HG03558 (cell line): ENCODE measurements around the gene INPP5A.

Source experiments
- ATAC-seq: cut with Tn5 transposase; IDR thresholded peaks from one replicate; pipeline ENCODE4 v1.9.1; 2021; ENCODE audit warnings: moderate number of reproducible peaks; ENCODE audit not compliant: unreplicated experiment; ENCODE audit errors: extremely low read depth

INPP5A gene

DNA sequence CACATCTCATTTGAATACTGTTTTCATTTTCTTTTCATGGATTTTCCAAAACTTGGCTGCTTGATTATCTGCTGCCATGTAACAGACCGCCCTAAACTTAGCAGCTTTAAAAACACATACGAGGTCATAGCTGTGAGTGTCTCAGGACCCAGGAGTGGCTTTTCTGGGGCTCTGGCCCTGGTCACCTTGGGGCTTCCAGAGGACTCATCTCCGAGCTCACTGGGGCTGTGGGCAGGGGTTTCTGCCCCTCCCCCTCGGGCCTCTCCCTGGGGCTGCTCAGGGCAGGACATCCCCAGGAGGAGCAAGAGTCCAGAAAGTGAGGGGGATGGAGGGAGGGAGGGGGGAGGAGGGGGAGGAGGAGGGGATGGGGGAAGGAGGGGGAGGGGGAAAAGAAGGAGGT is 171.3 kb downstream of the INPP5A start:
- no peak for ATAC-seq

GRCh38 chr10:132709471-132709951 is 171.9 kb downstream of the INPP5A start:
- no peak for ATAC-seq

- no peak for ATAC-seq
These were observed 172.6 kb downstream of the INPP5A start for GRCh38 chr10:132710036-132710686.

DNA sequence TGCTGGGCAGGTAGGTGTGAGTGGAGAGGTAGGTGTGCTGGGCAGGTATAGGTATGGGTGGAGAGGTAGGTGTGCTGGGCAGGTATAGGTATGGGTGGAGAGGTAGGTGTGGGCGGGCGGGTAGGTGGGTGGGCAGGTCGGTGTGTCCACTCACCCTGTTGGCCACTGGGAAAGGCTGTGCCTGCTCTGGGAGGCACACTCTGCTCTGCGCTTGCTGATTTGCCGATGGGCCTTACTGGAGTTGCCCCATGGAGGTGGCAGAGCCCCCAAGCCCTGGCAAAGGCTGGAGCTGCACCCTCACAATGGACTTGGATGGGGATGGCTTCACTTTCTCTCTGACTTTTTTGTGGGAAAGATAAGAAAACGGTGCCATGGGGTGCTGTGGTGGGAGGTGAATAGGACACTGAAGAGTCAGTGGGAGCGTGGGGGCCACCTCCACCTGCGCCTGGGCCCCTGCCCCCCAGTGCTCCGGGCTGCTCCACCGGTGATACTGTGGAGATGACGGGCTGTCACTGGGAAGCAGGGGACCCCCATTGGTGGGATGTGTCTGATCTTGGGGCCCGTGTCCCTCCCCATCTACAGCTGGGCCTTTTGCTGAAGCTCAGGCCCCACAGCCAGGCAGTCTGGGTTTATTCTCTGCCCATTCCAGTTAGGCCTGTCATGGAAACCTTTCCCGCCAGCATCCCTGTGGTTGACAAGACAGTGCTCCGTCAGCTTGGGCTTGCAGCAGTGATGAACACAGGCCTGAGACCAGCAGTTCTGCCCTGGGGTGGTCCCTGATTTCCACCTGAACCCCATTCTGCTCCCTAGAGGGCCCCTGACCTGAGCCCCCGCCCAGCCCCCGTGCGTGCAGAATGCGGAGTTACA is 173.4 kb downstream of the INPP5A start:
- ATAC-seq = no peak

DNA sequence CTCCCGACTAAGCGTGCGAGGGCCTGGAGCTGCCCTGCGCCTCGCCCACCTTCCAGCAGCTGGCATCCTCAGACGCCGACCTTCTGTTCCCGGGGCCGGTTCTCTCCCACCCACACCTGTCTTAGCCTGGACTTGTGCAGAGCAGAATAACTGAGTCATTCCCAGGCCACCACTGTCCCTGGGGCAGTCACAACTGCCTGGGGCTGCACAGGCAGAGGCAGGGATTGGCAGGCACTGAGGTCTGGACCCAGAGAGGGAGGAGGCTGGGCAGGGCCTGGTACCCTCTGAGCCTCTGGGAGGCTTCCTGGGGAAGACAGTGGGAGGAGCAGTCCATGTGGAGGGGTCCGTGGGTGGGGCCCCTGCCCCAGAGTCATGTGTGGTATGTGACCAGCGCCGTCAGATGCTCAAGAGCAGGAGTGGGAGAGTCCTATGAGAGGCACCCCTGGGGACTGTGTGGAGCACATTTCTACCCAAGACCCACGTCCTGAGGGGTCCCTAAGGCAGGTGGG is 174.1 kb downstream of the INPP5A start:
- ATAC-seq = no peak

DNA sequence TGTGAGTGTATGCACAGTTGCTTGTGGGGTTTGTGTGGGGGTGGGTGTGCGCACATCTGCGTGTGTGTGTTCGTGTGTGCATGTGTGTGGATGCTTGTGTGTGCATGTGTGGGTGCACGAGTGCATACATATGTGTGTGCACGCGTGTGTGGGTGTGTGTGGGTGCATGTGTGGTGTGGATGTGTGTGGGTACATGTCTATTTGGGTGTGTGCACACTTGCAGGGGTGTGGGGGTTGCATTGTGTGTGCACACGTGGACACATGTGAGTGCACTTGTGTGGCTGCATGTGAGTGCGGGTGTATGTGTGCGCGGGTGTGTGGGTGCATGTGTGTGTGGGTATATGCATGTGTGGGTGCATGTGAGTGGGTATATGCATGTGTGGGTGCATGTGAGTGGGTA is 174.7 kb downstream of the INPP5A start:
- no peak for ATAC-seq

DNA sequence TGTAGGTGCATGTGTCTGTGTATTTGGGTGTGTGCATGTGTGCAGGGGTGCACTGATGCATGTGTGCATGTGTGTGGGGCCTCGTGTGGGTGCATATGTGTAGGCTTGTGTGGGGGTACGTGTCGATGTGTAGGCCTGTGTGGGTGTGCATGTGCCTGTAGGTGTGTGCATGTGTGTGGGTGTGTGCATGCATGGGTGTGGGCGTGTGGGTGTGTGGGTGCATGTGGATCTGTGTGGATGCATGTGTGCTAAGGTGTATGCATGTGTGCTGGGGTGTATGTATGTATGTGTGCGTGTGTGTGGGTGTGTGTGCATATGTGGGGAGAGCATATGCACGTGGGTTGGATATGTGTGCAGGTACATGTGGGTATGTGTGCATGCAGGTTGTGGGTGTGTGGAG is 175.2 kb downstream of the INPP5A start:
- ATAC-seq = no peak

DNA sequence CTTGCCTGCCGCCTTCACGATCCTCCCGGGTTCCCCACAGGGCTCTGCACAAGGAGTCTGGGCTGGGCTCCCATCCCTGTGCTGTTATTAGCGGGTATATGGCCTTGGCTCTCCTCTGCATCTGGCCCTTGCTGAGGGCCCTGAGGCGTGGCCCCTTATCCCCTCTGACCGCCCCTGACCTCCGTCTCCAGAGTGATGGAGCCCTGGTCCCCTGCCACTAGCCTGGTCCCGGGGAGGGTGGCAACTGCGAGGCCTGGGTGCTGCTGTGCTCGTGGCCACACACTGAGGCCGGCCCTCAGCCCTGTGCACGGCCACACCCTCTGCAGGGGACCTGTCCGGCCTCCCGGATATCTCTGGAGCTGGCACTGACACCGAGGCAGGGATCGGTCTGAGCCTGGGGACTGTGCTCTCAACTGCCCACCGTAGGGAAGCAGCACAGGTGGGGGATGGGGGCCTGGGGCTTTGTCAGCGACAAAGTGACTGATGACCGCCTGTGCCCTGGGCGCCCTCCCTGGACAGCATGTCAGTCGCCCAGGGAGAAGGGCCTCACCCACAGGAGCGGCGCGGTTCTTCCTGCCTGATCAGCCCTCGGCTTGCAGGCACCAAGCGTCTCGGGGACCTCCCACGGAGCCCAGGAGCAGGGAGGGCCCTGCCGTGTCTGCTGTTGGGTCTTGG is 176.0 kb downstream of the INPP5A start:
- no peak for ATAC-seq

DNA sequence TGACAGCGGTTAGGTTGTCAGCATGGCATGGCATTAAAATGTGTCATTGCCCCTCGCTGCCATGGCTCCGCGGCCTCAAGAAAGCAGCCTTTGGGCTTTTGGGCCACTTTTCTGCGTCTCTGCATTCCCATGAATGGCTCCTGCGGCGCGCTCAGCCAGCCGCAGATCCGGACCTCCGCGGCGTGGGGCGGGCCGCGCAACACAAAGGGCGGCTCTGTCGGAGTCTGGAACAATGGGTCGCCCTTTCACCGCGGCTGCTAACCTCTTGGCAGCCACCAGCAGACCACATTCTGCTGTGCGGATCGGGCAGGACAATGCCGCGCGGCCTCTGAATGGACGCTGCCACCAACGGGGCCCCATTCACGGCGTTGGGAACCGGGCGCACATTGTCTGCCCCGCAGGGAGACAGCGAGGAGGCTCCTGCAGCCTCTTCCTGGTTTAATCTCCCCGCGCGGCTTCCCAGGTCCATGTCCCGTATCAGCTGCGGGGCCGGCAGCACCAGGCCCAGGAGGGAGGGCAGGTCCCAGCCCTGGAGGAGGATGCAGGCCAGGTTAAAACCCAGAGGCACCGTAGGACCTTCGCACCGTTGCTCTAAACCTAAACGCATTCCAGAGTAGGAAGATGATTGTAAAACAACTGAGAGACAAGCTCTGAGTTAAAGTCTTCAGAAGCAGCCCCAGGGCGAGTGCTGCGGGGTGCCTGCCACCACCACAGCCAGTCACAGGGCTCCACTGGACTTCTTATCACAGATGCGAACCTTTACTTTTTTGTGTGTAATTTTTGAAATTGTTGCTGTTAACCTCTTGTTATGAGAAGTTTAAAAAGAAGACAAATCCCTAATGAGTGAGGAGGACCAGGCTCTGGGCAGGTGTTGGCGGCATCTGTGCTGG is 176.8 kb downstream of the INPP5A start:
- no peak for ATAC-seq

DNA sequence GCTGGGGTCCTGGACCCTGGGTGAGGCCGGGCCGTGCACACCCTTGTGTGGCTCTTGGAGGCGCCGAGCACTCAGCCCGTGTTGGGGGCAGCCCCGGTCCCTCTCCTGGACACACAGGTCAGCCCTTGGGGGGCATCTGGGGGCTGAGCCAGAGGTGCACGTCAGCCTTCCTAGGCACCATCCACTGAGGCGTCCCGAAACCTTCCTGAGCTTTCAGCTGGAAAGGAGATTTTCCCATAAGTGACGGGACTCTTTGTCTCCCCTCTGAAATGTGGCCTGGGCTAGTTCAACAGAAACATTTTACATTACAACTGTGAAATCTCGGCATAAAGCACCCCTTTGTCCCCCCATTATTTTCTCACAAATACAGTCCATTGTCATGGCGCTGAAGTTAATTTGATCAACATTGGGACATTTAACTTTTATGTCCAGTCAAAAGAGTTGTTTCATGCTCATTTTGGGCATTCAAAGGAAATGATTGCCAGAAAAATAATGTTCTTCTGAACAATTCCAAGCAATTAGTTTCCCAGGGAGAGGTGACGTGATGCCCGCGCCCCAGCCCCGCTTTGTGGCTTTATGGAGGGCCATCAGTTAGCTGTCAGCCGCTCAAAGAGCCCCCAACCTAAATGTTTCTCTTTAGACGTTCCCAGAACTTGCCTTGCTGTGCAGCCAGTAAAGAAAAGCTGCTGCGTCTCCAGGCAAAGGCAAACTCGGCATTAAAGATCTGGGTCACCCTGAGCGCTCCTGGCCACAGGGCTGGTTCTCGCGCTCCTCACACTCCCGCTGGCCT is 177.6 kb downstream of the INPP5A start:
- ATAC-seq = no peak

DNA sequence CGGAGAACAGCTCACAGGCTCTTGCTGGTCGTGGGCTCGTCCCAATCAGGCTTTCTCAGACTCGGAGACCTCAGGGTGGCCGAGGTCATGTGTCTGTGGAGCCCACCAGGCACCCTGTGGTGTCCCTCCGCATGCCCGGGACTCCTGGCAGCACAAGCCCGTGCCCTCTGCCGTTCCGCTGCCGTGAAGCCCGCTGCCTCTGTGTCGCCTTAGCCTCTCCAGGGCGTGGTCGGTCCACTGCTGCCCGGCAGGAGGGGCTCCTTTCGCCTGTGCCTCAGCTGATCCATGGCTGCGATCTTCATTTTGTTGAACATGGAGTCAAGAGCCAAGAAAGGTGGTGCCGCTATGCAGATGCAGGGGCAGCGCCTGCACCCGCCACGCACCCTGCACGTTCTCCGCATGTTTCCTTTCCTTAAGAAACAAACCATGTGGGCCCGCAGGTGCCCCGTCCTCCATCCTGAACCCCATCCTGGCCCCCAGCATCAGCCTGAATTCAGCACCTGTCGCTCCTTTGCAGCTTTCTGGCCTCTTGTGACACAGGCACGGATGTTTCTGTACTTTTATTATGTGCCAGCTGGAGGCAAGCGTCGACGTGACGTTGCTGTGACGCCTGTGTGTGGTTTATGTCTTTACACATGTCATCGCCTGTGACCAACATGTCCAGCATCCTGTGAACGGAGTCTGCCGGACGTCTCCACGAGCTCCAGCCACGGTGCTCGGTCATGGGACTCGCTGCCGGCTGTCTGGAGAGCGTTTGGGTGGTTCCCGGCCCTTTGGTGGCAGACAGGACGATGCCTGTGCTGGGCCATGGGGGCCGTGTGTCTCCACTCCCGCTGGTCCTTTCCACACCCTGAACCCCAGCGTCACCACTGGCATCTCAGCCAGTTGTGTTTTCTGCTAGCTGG is 178.4 kb downstream of the INPP5A start:
- no peak for ATAC-seq

DNA sequence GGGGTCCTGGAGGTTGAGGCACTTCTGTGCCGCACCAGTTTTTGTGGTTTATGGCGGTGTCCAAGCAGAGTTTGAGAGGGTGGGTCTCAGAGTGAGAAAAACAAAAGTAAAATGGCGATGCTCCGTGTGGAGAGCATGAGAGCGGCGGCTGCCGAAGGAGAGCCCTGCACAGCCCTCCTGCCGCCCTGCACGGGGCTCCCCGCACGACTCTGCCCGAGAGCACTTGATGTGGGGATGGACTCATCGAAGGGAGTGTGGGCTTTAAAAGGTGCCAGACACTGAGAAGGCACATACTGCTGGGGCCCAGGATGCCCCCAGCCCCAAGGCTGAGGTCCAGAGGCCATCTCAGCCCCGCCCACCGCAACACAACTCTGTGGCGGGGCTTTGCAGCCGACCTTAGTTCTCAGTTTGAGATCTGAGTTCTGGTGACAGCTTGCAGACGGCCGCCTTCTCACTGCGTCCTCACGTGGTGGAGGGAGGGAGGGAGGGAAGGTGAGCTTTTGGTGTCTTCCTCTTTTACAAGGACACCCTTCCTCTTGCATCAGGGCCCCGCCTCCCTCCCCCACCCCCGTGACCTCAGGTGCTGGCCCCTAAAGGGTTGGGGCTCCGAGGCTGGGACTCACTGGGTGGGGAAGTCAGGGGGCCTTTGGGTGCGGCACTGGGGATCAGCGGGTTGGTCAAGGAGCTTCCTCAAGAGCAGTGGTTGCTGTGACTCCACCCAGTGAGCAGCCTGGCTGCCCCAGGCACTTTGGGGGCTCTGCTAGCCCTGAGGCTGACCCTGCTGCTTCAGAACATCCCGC is 179.3 kb downstream of the INPP5A start:
- no peak for ATAC-seq

DNA sequence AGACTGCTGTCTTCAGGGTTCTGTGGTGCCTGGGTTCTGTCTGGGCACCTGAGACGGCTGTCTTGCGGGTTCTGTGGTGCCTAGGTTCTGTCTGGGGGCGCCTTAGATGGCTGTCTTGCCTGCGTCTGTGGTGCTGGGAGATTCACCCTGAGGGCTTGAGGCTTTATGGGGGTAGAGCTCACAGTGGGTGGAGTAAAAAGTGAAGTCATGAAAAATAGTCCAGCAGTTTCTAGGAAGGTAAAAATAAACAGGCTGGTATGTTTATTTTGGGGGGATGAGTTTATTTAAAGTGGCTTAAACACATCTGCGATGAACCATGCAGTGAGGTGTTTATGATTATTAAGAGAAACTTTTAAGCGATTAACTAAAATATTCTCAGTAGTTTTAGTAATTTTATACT is 184.1 kb downstream of the INPP5A start:
- no peak for ATAC-seq

DNA sequence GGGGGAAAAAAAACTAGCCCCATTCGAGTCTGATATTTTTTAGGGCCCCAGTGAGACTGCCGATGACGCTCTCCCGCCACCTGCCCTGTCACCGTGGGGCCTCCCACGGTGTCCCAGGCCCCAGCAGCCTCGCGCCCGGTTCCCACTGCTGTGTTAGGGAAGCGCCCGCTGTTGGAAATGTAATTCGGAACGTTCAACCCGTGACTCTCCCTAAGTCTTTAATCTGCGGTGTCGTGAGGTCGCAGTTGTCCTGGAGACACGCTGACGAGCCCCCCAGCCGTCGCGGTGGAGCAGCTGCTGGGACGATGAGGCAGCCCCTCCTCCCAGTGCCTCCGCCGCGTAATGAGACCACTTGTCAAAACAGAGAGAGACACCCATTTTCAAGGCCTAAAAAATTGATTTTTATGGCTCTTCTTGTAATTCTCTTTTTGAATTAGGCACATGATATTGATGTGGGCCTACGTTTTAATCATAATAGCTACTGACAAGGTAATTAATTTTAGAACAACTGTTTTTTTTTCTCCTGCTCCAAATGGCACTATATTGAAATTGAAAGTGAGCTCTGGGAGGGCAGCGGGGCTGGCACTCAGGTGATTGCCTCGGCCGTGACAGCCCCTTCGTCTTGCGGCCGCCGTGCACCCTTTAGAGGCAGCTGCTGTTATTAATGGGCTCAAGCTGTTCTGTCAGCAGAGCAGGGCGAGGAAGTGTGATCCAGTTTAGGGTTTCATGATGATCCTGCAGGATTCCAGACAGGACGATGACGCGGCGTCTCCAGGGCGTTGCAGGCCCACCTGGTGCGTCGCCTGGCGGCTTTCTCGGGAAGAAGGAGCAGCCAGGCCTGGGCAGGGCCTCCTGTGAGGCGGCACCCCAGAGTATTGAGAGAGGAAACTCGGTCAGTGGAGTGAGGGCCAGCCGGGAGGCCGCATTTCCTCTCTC is 185.1 kb downstream of the INPP5A start:
- ATAC-seq = no peak

DNA sequence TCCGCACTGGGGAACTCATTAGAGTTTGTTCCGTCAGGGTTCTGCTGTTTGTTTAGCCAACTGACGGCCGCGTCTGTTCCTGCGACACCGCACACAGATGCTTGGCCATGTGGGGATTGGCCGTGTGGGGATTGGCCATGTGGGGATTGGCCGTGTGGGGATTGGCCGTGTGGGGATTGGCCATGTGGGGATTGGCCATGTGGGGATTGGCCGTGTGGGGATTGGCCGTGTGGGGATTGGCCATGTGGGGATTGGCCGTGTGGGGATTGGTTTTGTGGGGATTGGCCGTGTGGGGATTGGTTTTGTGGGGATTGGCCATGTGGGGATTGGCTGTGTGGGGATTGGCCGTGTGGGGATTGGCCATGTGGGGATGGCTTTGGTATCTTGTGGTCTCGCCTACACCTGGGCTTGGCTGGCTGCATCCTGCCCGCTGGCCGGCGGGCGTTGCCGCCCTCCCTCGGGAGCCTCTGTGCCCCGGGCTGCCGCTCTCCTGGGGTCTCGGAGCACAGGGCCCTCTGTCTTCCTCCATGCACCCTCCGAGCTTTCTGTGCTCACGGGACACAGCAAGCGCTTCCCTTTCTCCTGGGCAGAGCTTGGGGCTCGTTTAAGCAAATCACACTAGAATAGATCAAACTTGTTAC is 185.9 kb downstream of the INPP5A start:
- ATAC-seq = no peak

DNA sequence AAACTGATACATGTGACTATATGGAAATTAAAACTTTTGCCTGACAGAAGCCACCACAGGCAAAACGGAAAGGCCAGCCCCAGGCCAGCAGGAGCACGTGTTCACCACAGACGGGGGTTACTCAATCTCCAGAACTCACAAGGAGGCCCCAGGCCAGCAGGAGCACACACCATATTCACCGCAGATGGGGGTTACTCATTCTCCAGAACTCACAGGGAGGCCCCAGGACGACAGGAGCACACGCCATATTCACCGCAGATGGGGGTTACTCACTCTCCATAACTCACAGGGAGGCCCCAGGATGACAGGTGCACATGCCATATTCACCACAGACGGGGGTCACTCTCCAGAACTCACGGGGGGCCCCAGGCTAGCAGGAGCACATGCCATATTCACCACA is 186.9 kb downstream of the INPP5A start:
- no peak for ATAC-seq
